UCSD-AML1 (cell line): ENCODE results near the gene SAMD1.

Experiments
- DNase-seq: peaks from one replicate; lab custom pipeline; 2025; ENCODE audit not compliant: unreplicated experiment; lab: John Stamatoyannopoulos, UW

The SAMD1 gene

GRCh38 chr19:14090509-14091080, at the start of gene SAMD1:
SAMD1 (minus strand) TSS chr19:14090751.
- DNase-seq: peak; percentile 89

GRCh38 chr19:14139944-14140343, 49.4 kb upstream of the SAMD1 start:
- peak; percentile 65 for DNase-seq

GRCh38 chr19:14138576-14139265, 48.2 kb upstream of the SAMD1 start:
- no peak for DNase-seq

- peak; percentile 99 for DNase-seq
These were observed 46.1 kb upstream of the SAMD1 start, which contains the start of gene ASF1B for GRCh38 chr19:14136509-14137281. ASF1B (minus strand) TSS chr19:14136589; CDS start chr19:14136456, 133 bp downstream.

DNA sequence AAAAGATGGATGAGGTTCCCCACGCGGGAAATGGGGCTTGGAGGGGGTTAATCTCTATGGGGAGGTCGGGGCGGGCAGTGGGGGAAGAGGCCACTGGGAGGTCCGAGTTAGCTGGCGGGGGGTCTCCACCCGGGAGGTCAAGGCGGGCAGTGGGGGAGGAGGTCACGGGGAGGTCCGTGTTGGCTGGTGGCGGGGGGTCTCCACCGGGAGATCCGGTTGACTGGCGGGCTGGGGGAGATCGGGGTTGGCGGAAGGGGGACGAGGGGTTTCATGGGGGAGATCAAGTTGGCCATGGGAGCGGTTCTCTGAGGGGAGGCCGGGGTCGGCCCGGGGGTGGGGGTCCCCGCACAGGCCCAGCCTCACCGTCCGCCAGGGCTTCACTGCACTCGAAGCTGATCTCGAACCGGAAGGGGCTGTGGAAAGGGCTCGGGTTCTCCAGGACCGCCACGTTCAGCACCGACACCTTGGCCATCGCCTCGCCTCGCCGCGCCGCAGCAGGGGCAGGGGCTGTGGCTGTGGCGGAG, 45.5 kb upstream of the SAMD1 start:
- DNase-seq: no peak

- DNase-seq: no peak
These were observed 44.8 kb upstream of the SAMD1 start for GRCh38 chr19:14135355-14135754.

- DNase-seq: no peak
These were observed 37.5 kb upstream of the SAMD1 start for GRCh38 chr19:14127929-14128509.

DNA sequence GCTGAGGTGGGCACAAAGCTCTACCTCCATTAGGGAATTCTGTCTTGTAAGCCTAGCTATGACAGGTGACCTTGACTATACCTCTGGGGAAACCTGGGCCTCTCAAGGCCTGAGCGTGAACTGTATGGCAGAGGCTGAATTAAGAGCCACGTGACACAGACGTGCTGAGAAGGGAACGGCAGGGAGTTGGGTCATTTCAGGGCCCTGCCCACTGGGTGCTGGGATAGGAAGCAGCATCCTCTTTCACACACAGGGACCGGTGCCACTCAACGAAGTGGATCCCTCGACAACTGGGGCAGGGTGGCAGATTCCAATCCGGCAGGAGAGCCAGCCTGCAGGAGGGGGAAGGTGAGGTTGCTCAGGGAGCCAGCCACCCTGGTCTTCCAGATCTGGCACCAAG, 36.6 kb upstream of the SAMD1 start:
- no peak for DNase-seq

GRCh38 chr19:14122924-14123323, 32.4 kb upstream of the SAMD1 start:
- DNase-seq: no peak

DNA sequence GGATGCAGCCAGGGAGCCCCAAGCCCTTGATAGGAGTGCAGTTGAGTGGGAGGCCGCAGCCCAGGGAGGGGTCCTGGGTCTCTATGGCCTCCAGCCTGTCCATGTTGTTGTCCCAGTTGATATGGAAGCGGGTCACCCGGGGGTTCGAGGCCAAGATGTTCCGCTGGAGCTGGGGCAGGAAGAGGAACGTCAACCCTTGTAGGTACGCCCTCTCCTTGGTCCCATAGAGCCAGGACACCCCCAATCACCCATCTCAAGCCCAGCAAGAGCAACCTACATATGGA, 29.9 kb upstream of the SAMD1 start:
- no peak for DNase-seq

DNA sequence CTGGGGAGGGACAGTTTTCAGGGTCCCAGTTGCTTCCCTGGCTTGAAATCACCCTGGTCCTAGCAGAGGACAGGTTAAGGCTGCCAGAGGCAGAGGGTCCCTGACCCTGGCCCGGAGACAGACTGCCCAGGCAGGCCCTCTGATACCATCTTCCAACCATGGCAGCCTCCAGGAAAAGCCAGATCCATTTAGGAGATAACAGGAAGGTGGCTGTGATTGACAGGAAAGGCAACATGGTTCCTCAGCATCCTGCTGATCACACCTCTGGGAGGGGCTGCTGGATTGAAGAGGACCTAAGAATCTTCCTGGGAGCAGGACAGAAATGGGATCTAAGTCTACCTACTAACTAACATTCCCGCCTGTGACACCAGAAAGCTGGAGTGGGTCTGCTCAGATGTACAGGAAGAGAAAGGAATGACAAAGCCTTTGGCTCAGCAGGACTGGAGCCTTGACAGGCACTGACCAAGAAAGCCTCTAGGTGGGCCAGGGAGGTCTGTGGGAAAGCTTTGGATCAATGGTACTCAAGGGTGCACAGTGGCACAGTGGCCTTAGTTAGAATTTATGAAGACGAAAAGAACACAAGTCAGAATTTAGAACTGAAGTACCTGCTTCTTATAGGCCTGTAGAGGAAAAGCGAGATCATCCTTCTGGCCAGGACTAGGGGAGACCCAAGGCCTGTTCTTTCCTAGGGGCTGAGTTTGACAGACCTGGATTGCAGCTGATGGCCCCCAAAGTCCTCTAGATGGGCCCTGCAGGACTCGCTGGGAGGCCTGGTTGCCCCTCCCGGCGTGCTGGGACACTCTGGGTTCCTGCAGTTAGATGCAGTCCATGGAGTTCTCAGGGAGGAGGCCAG, 29.3 kb upstream of the SAMD1 start:
- no peak for DNase-seq

- DNase-seq: no peak
These were observed 28.6 kb upstream of the SAMD1 start for GRCh38 chr19:14119146-14119545.

DNA sequence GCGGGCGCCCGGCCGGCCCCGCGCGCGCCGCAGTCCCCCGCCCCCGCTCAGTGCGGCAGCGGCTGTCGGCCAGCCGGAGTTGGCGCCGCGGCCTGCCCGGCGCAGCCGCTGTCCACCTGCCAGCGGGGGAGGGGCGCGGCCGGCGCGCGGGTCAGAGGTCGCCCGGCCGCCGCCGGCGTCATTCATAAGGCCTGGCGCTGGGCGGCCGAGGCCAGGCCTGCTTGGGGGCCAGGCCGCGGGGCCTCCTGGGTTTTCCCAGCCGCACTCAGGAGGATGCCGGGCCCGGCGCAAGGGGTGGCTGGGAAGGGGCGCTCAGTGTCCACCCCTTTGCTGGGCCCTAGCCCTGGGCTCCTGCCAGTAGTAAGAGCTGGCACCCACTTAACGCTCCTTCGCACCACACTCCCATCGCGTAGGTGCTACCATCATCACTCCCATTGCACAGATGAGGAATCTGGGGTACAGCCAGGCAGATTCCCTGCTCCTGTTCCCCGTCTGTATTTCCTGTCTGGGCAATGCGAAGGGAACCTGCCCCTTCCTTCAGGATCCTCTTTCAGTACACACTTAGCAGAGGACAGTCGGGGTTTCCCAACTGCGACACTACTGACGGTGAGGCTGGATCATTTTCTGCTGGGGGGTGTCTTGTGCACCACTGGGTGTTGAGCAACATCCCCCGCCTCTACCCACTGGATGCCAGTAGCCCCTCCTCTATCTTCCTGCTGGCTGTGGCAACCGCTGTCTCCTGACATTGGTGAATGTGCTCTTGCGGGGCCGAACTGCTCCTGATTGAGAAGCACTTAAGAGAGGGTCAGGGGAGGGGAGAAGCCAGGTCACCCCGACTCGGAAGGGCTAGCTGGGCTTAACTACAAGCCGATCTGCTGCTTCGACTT, 27.9 kb upstream of the SAMD1 start:
- peak; percentile 76 for DNase-seq

- peak; percentile 99 for DNase-seq
These were observed 27.2 kb upstream of the SAMD1 start, which contains the start of gene PRKACA for GRCh38 chr19:14117668-14118164. PRKACA (minus strand) TSS chr19:14117762; CDS start chr19:14117547, 215 bp downstream.

DNA sequence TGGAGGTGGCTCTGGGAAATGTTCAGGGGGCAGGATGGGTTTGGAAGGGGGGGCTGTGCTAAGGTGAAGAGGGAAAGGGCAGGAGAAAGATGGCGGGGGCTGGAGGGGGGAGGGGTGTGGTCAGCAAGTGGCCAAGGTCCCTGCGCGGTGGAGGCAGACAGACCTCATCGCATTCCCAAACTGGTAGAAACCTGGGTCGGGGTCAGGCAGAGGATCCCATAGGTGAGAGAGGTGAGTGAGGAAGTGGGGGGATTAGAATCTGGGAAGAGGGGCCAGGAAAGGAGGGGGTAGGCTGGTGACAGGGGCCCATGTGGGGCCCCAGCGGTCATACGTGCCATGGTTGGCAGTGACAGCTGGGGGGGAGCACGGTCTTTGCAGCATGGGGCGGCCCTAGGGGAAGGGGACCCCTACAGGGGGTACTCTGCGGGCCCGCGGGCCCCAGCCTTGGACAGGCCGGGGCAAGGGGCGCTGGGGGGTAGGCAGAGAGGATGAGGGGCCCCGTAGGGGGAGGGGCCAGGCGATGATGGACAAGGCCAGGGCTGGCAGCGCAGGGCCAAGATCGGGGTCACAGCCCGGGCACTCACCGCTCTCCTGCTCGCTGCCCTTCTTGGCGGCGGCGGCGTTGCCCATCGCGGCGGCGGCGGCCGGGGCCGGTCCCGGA, 26.5 kb upstream of the SAMD1 start:
- DNase-seq: no peak

DNA sequence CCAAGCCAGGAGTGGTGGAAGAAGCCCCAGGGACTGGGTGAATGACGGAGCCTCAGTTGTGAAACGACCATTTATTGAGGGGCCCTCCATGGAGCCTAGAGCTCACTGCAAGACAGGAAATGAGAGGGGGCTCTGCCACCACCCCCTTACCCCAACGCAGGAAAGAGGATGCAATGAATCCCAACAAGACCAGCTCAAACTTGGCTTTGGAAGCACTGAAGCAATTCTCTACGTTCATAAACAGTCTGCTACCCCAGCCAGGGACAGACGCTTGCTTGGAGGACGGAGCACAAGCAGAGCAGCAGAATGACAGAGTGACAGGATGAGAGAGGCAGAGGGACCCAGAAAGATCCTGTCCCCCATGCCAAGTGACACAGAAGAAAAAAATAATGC, 26.0 kb upstream of the SAMD1 start:
- DNase-seq: no peak

- no peak for DNase-seq
These were observed 25.2 kb upstream of the SAMD1 start for GRCh38 chr19:14115756-14116155.

- peak; percentile 80 for DNase-seq
These were observed 24.3 kb upstream of the SAMD1 start for GRCh38 chr19:14114854-14115253.

DNA sequence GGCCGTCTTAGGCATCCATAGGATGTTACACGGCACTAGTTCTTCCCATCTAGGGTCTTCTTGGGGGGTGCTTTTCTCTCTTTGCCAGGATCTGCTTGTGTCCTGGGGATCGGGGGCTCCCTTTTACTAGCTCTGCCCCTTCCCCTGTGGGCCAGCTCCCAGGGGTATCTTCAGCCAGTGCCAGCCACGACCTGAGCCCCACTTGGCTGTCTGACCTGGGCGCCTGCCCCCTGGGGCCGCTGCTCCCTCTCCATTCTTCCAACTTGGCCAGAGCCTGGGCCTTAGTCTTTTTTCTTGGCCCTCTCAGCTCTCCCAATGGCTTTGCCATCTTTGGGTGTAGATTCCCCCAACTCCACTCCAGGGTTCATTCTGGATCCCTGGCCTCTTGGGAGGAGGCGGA, 23.9 kb upstream of the SAMD1 start:
- DNase-seq: no peak
